ENCODE data around the gene BTBD3. TPM values are rescaled to one million over a fixed set of nuclear protein-coding genes. Genes with fewer than 3 reads are reported as not detected.

BTBD3 gene
- total and polyA plus RNA-seq, 12 donors, result 18.2 to 210 (median 49.3) TPM

DNA sequence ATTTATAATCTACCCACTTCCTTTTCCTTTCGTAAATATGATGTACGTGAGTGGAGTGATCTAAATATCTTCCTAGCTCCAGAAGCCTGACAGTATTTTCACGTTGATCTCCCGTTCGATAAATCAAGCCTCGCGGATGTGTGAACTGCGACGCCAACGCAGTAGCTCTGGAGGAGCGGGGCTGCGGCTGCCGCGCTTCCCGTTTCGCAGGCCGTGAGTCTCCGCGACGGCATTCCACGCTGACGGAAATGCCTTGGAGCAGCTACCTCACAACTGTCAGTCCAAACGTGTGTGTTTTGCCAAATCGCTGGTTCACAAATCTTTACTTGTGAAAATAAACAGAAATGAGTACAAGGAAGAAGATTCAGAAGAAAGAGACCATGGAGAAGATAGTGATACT is 41.2 kb downstream of the BTBD3 start:
- no peaks in the 10 kb centered on the region for H3K9me3 ChIP-seq (replicated peaks in 1 of 3)
- H3K36me3 ChIP-seq (replicated peaks in 1 of 2), result no peaks in the 10 kb centered on the region
- WGBS, 4 donors, result 43 to 69% (median 64%) methylated on average over 24 of the region's 24 CpGs
- peak in 1 of 7 donors; percentile 14 for DNase-seq
- no peak overlapping the region for H3K27ac ChIP-seq
- H3K4me1 ChIP-seq (replicated peaks in 1 of 2), result no peaks in the 10 kb centered on the region
- no peaks in the 10 kb centered on the region for H3K27me3 ChIP-seq
- intact Hi-C loops (cut with DNase I), result no loop called here
- TF ChIP-seq, protein P1, sequence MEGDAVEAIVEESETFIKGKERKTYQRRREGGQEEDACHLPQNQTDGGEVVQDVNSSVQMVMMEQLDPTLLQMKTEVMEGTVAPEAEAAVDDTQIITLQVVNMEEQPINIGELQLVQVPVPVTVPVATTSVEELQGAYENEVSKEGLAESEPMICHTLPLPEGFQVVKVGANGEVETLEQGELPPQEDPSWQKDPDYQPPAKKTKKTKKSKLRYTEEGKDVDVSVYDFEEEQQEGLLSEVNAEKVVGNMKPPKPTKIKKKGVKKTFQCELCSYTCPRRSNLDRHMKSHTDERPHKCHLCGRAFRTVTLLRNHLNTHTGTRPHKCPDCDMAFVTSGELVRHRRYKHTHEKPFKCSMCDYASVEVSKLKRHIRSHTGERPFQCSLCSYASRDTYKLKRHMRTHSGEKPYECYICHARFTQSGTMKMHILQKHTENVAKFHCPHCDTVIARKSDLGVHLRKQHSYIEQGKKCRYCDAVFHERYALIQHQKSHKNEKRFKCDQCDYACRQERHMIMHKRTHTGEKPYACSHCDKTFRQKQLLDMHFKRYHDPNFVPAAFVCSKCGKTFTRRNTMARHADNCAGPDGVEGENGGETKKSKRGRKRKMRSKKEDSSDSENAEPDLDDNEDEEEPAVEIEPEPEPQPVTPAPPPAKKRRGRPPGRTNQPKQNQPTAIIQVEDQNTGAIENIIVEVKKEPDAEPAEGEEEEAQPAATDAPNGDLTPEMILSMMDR (IDR thresholded peaks at IDR 0.05), result no peak
- no peak for TF ChIP-seq POLR2A (IDR thresholded peaks at IDR 0.05)
- peak overlapping the region in 1 of 4 donors; percentile 6 for H3K4me3 ChIP-seq

GRCh38 chr20:11965602-11966001 is 47.9 kb downstream of the BTBD3 start:
- H3K4me1 ChIP-seq (replicated peaks in 1 of 2), result no peaks in the 10 kb centered on the region
- no peak overlapping the region for H3K27ac ChIP-seq
- intact Hi-C loops (cut with DNase I), result no loop called here
- no peaks in the 10 kb centered on the region for H3K27me3 ChIP-seq
- TF ChIP-seq, protein P1 (IDR thresholded peaks at IDR 0.05), result no peak
- no peak for TF ChIP-seq POLR2A (IDR thresholded peaks at IDR 0.05)
- DNase-seq, result peak in 1 of 7 donors; percentile 2
- WGBS, 4 donors, result 82 to 100% (median 94%) methylated on average over 1 of the region's 1 CpG
- no peaks in the 10 kb centered on the region for H3K36me3 ChIP-seq (replicated peaks in 1 of 2)
- H3K9me3 ChIP-seq (replicated peaks in 1 of 3), result no peaks in the 10 kb centered on the region
- no peak overlapping the region for H3K4me3 ChIP-seq

- Histone ChIP-seq H3K36me3 (replicated peaks in 1 of 2) (no peaks in the 10 kb centered on the region), H3K9me3 (replicated peaks in 1 of 3) (no peaks in the 10 kb centered on the region), H3K4me3 (no peak overlapping the region), H3K4me1 (replicated peaks in 1 of 2) (no peaks in the 10 kb centered on the region), H3K27ac (no peak overlapping the region), H3K27me3 (no peaks in the 10 kb centered on the region)
- WGBS, 4 donors, result 54 to 95% (median 70%) methylated on average over 2 to 3 of the region's 3 CpGs
- intact Hi-C loops (cut with DNase I), result no loop called here
- no peak for DNase-seq
- no peak for TF ChIP-seq POLR2A (IDR thresholded peaks at IDR 0.05)
- TF ChIP-seq, protein P1 (IDR thresholded peaks at IDR 0.05), result no peak
These were observed 48.5 kb downstream of the BTBD3 start for GRCh38 chr20:11966186-11966585.

GRCh38 chr20:11970243-11970836 is 52.6 kb downstream of the BTBD3 start:
- TF ChIP-seq, protein P1 (IDR thresholded peaks at IDR 0.05), result no peak
- TF ChIP-seq POLR2A (IDR thresholded peaks at IDR 0.05), result no peak
- Histone ChIP-seq H3K9me3 (replicated peaks in 1 of 3) (no peaks in the 10 kb centered on the region), H3K4me1 (replicated peaks in 1 of 2) (no peaks in the 10 kb centered on the region), H3K27me3 (no peaks in the 10 kb centered on the region), H3K36me3 (replicated peaks in 1 of 2) (no peaks in the 10 kb centered on the region), H3K4me3 (no peak overlapping the region), H3K27ac (no peak overlapping the region)
- no peak for DNase-seq
- 86 to 89% (median 88%) methylated on average over 3 of the region's 3 CpGs for WGBS, 4 donors
- intact Hi-C loops (cut with DNase I), result no loop called here

Measured in adrenal gland (tissue), 12 donors.